Left cardiac atrium (tissue), 4 donors: ENCODE data around the gene GSC2. TPM values are rescaled to one million over a fixed set of nuclear protein-coding genes. Genes with fewer than 3 reads are reported as not detected.

Experiments
- ATAC-seq, 2 donors: fragments of 200-7000 bp; cut with Tn5 transposase; one replicate each; pipeline ENCODE4 v1.9.1; 2020; ENCODE audit warnings: mild to moderate bottlenecking in 2 of 2, moderate library complexity in 2 of 2
- DNase-seq: peaks from one replicate; pipeline ENCODE4 v3.0.0-alpha.2; 2020
- intact Hi-C, 2 donors: fragments of 100-400 bp; cut with DNase I; formaldehyde crosslinking; loops; one replicate each; pipeline versions ENCODE4 v1.14.1 to v1.15.1; 2022 to 2023
- total RNA-seq, 2 donors: library from RNA; stranded (reverse); fragmentation: NEBNext Ultra II Directional; extraction: Animal tissue kit (Norgen Biotek cat#: 25700); gene quantifications; one replicate each; pipeline ENCODE4 v1.2.1, GENCODE V29; 2021
- donor health status: DM: no; HTN: yes; CAD: no.
- donor health status: DM: no; HTN: yes; CAD: no; lungs with severe emphysema.
- donor health status: DM: yes; HTN: yes; CAD: no.
- donor health status: Dilated cardiomyopathy.

Gene GSC2
- total RNA-seq, 2 donors from 2014 or later: not detected

GRCh38 chr22:19139974-19140373, 10.1 kb downstream of the GSC2 start:
- ATAC-seq: no peak
- intact Hi-C loops: loop anchor here (10.0 kb wide), 2 partner anchors 485 to 495 kb away; no protein-coding TSS in a partner anchor
- no peak for DNase-seq

GRCh38 chr22:19139001-19139356, 11.1 kb downstream of the GSC2 start:
- ATAC-seq (no peak), DNase-seq (no peak)
- intact Hi-C loops: loop anchor here in 1 of 2 donors (10.0 kb wide), 1 partner anchor 486 kb away; no protein-coding TSS in a partner anchor

- ATAC-seq (no peak), DNase-seq (no peak)
- intact Hi-C loops: loop anchor here in 1 of 2 donors (10.0 kb wide), 1 partner anchor 486 kb away; no protein-coding TSS in a partner anchor
These were observed 11.7 kb downstream of the GSC2 start for GRCh38 chr22:19138217-19139000.

- ATAC-seq (no peak), DNase-seq (no peak)
These were observed 12.5 kb downstream of the GSC2 start for GRCh38 chr22:19137384-19138216.

GRCh38 chr22:19136915-19137314, 13.2 kb downstream of the GSC2 start:
- no peak for DNase-seq
- intact Hi-C loops: loop anchor here in 1 of 2 donors (10.0 kb wide), 1 partner anchor 488 kb away; no protein-coding TSS in a partner anchor
- ATAC-seq: no peak

More at GRCh38 chr22:19137384-19138216, 12.5 kb downstream of the GSC2 start:
- intact Hi-C loops: loop anchor here in 1 of 2 donors (10.0 kb wide), 1 partner anchor 487 kb away; no protein-coding TSS in a partner anchor

GRCh38 chr22:19134874-19135273, 15.2 kb downstream of the GSC2 start:
- DNase-seq (no peak), ATAC-seq (no peak)
- intact Hi-C loops: loop anchor here in 1 of 2 donors (10.0 kb wide), 1 partner anchor 490 kb away; no protein-coding TSS in a partner anchor

- no peak for ATAC-seq
- intact Hi-C loops: loop anchor here in 1 of 2 donors (10.0 kb wide), 1 partner anchor 490 kb away; no protein-coding TSS in a partner anchor
- DNase-seq: no peak
These were observed 15.8 kb downstream of the GSC2 start for GRCh38 chr22:19134176-19134831.

- no peak for ATAC-seq
- intact Hi-C loops: loop anchor here in 1 of 2 donors (10.0 kb wide), 1 partner anchor 491 kb away; no protein-coding TSS in a partner anchor
These were observed 16.5 kb downstream of the GSC2 start for GRCh38 chr22:19133561-19133960.

GRCh38 chr22:19132693-19133400, 17.2 kb downstream of the GSC2 start:
- ATAC-seq (no peak), DNase-seq (no peak)
- intact Hi-C loops: loop anchor here in 1 of 2 donors (10.0 kb wide), 1 partner anchor 492 kb away; no protein-coding TSS in a partner anchor

More at GRCh38 chr22:19133561-19133960, 16.5 kb downstream of the GSC2 start:
- no peak for DNase-seq

GRCh38 chr22:19132153-19132552, 17.9 kb downstream of the GSC2 start:
- DNase-seq: no peak
- ATAC-seq: no peak
- intact Hi-C loops: loop anchor here in 1 of 2 donors (10.0 kb wide), 1 partner anchor 493 kb away; no protein-coding TSS in a partner anchor

GRCh38 chr22:19131685-19132015, 18.4 kb downstream of the GSC2 start:
- DNase-seq: no peak
- intact Hi-C loops: loop anchor here in 1 of 2 donors (10.0 kb wide), 1 partner anchor 493 kb away; no protein-coding TSS in a partner anchor
- no peak for ATAC-seq

GRCh38 chr22:19130959-19131684, 19.0 kb downstream of the GSC2 start, which contains the start of gene TSSK2:
Gene TSSK2, plus strand, starts transcription at chr22:19131308. Its CDS starts 92 bp downstream, at chr22:19131400.
- no peak for DNase-seq
- ATAC-seq: no peak

GRCh38 chr22:19129871-19130270, 20.2 kb downstream of the GSC2 start:
- no peak for ATAC-seq
- no peak for DNase-seq
- intact Hi-C loops: loop anchor here in 1 of 2 donors (10.0 kb wide), 1 partner anchor 495 kb away; no protein-coding TSS in a partner anchor

More at GRCh38 chr22:19130959-19131684, 19.0 kb downstream of the GSC2 start, which contains the start of gene TSSK2:
- intact Hi-C loops: loop anchor here in 1 of 2 donors (10.0 kb wide), 1 partner anchor 494 kb away; no protein-coding TSS in a partner anchor

- DNase-seq: no peak
- intact Hi-C loops: no loop called here
- no peak for ATAC-seq
These were observed 21.0 kb downstream of the GSC2 start for GRCh38 chr22:19128946-19129727.

GRCh38 chr22:19128009-19128401, 22.1 kb downstream of the GSC2 start:
- no peak for ATAC-seq
- DNase-seq: no peak
- intact Hi-C loops: no loop called here

- DNase-seq: no peak
- intact Hi-C loops: no loop called here
- ATAC-seq: no peak
These were observed 22.6 kb downstream of the GSC2 start for GRCh38 chr22:19127329-19128008.
